ENCODE data around the gene DNASE1L3.

DNASE1L3 gene

GRCh38 chr3:58157700-58158099 is 53.1 kb downstream of the DNASE1L3 start:
- H3K9ac ChIP-seq (ENCODE audit: low read length) = no peak overlapping the region
- H3K4me3 ChIP-seq (ENCODE audit: low read depth, low read length, poor library complexity, severe bottlenecking) = no peak overlapping the region
- no peaks in the 10 kb centered on the region for H3K4me1 ChIP-seq (ENCODE audit: insufficient read depth, low read length, severe bottlenecking)
- H3K4me2 ChIP-seq (ENCODE audit: low read length) = no peak overlapping the region
- no peaks in the 10 kb centered on the region for H3K27me3 ChIP-seq (ENCODE audit: insufficient read depth, low read length)
- no peak overlapping the region for H2AFZ ChIP-seq (ENCODE audit: low read length)
- no peaks in the 10 kb centered on the region for H3K36me3 ChIP-seq (ENCODE audit: insufficient read depth, low read length)
- no peak overlapping the region for H3K27ac ChIP-seq (ENCODE audit: low read depth, low read length, poor library complexity, severe bottlenecking)
- no peaks in the 10 kb centered on the region for H3K9me2 ChIP-seq (ENCODE audit: low read depth, low read length)
- H3K79me2 ChIP-seq (ENCODE audit: insufficient read depth, low read length) = no peaks in the 10 kb centered on the region
- TF ChIP-seq EZH2 (IDR thresholded peaks at IDR 0.05; ENCODE audit: borderline replicate concordance, low read length) = no peak
- TF ChIP-seq, protein P1, sequence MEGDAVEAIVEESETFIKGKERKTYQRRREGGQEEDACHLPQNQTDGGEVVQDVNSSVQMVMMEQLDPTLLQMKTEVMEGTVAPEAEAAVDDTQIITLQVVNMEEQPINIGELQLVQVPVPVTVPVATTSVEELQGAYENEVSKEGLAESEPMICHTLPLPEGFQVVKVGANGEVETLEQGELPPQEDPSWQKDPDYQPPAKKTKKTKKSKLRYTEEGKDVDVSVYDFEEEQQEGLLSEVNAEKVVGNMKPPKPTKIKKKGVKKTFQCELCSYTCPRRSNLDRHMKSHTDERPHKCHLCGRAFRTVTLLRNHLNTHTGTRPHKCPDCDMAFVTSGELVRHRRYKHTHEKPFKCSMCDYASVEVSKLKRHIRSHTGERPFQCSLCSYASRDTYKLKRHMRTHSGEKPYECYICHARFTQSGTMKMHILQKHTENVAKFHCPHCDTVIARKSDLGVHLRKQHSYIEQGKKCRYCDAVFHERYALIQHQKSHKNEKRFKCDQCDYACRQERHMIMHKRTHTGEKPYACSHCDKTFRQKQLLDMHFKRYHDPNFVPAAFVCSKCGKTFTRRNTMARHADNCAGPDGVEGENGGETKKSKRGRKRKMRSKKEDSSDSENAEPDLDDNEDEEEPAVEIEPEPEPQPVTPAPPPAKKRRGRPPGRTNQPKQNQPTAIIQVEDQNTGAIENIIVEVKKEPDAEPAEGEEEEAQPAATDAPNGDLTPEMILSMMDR (IDR thresholded peaks at IDR 0.05; ENCODE audit: low read length) = no peak
- H3F3A ChIP-seq (ENCODE audit: insufficient read depth, low read length) = no peaks in the 10 kb centered on the region
- H3K9me3 ChIP-seq (ENCODE audit: low read length) = no peaks in the 10 kb centered on the region
- no peaks in the 10 kb centered on the region for H4K20me1 ChIP-seq (ENCODE audit: insufficient read depth, low read length)

- Histone ChIP-seq H3K27ac (ENCODE audit: low read depth, low read length, poor library complexity, severe bottlenecking) (no peak overlapping the region), H3K4me3 (ENCODE audit: low read depth, low read length, poor library complexity, severe bottlenecking) (no peak overlapping the region), H3K9me3 (ENCODE audit: low read length) (no peaks in the 10 kb centered on the region), H3K4me2 (ENCODE audit: low read length) (no peak overlapping the region), H3K9ac (ENCODE audit: low read length) (no peak overlapping the region), H3K36me3 (ENCODE audit: insufficient read depth, low read length) (no peaks in the 10 kb centered on the region), H3K9me2 (ENCODE audit: low read depth, low read length) (no peaks in the 10 kb centered on the region), H2AFZ (ENCODE audit: low read length) (no peak overlapping the region), H4K20me1 (ENCODE audit: insufficient read depth, low read length) (no peaks in the 10 kb centered on the region), H3K27me3 (ENCODE audit: insufficient read depth, low read length) (no peaks in the 10 kb centered on the region), H3F3A (ENCODE audit: insufficient read depth, low read length) (no peaks in the 10 kb centered on the region), H3K79me2 (ENCODE audit: insufficient read depth, low read length) (no peaks in the 10 kb centered on the region), H3K4me1 (ENCODE audit: insufficient read depth, low read length, severe bottlenecking) (no peaks in the 10 kb centered on the region)
- no peak for TF ChIP-seq EZH2 (IDR thresholded peaks at IDR 0.05; ENCODE audit: borderline replicate concordance, low read length)
- TF ChIP-seq, protein P1 (IDR thresholded peaks at IDR 0.05; ENCODE audit: low read length) = no peak
Observed at GRCh38 chr3:58155838-58156237, 54.9 kb downstream of the DNASE1L3 start.

DNA sequence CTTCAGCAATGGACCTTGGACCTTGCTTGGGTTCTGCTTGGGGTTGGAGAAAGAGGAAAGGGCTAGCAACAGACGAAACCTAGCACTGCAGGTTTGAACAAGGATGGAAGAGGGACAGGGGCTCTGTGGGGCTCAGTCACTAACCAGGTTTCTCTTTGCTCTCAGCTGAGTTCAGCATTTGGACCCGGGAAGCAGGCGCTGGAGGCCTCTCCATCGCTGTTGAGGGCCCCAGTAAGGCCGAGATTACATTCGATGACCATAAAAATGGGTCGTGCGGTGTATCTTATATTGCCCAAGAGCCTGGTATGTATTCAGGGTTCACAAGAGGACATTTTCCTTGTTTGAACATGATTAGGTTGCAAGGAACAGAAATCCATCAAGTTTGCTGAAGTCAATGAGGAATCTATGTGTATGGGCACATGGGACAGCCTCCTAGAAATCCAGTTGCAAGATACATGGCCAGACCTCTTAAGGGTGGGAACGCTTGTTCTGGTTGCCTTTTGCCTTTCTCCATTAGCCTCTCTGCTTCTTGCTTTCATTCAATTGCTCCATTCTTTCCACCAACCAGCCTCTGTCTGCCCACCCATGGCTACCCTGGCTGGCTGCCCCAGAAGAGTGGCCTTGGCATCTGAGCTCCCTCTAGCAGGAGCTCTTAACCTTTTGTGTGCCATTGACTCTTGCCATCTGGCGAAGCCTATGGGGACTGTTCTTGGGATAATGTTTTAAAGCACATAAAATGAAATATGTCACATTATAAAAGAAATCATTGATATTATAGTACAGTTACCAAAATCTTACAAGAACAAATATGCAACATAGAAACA is 55.9 kb downstream of the DNASE1L3 start:
- no peak for TF ChIP-seq EZH2 (IDR thresholded peaks at IDR 0.05; ENCODE audit: borderline replicate concordance, low read length)
- TF ChIP-seq, protein P1 (IDR thresholded peaks at IDR 0.05; ENCODE audit: low read length) = no peak
- Histone ChIP-seq H3K4me1 (ENCODE audit: insufficient read depth, low read length, severe bottlenecking) (no peaks in the 10 kb centered on the region), H2AFZ (ENCODE audit: low read length) (no peak overlapping the region), H3K4me2 (ENCODE audit: low read length) (no peak overlapping the region), H3K27me3 (ENCODE audit: insufficient read depth, low read length) (no peaks in the 10 kb centered on the region), H3K9me2 (ENCODE audit: low read depth, low read length) (no peaks in the 10 kb centered on the region), H3K9ac (ENCODE audit: low read length) (no peak overlapping the region), H3K27ac (ENCODE audit: low read depth, low read length, poor library complexity, severe bottlenecking) (no peak overlapping the region), H4K20me1 (ENCODE audit: insufficient read depth, low read length) (no peaks in the 10 kb centered on the region), H3K36me3 (ENCODE audit: insufficient read depth, low read length) (no peaks in the 10 kb centered on the region; the same call in 1 of the 2 replicates), H3K9me3 (ENCODE audit: low read length) (no peaks in the 10 kb centered on the region), H3F3A (ENCODE audit: insufficient read depth, low read length) (no peaks in the 10 kb centered on the region), H3K4me3 (ENCODE audit: low read depth, low read length, poor library complexity, severe bottlenecking) (no peak overlapping the region), H3K79me2 (ENCODE audit: insufficient read depth, low read length) (no peaks in the 10 kb centered on the region)
